H1 (cell line): ENCODE data around the gene SPIRE1. TPM values are rescaled to one million over a fixed set of nuclear protein-coding genes. Genes with fewer than 3 reads are reported as not detected.

Experiments
- CTCF ChIA-PET: fragments of 300-600 bp; sonication (Branson Sonifier 250); formaldehyde crosslinking; loops from one replicate; lab custom pipeline; 2021; ENCODE audit not compliant: partially characterized antibody; lab: Charles Lee
- POLR2A ChIA-PET: fragments of 300-600 bp; sonication (Branson Sonifier 250); formaldehyde crosslinking; loops from one replicate; lab custom pipeline; 2021; ENCODE audit warnings: inconsistent platforms; ENCODE audit not compliant: partially characterized antibody; lab: Charles Lee
- DNase-seq, 2 experiments: peaks; one replicate each; pipeline versions ENCODE4 v3.0.0 to v3.0.0-alpha.2; 2010 to 2022; ENCODE audit warnings: low spot score in 2 of 2, low read depth in 1 of 2, mixed read lengths in 1 of 2
- FAIRE-seq: peaks from 2 replicates; lab custom pipeline; 2011; peaks lifted over from hg19 to GRCh38; lab: Jason Lieb, UNC
- H2AFZ ChIP-seq: 2 replicates; pipeline ENCODE4 v1.8.1; 2012; ENCODE audit warnings: low read length, inconsistent platforms
- H2AK5ac ChIP-seq: 2 replicates; pipeline ENCODE4 v1.6.1; 2013; ENCODE audit warnings: low read depth, low read length
- H2BK120ac ChIP-seq: replicated peaks from 2 replicates; pipeline ENCODE3; 2013; ENCODE audit warnings: low read depth, low read length, inconsistent platforms
- H2BK12ac ChIP-seq: 2 replicates; pipeline ENCODE4 v1.6.1; 2013; ENCODE audit warnings: low read depth, low read length
- H2BK15ac ChIP-seq: 2 replicates; pipeline ENCODE4 v1.6.1; 2013; ENCODE audit warnings: low read length
- H2BK20ac ChIP-seq: 2 replicates; pipeline ENCODE4 v1.6.1; 2013; ENCODE audit warnings: low read length
- H2BK5ac ChIP-seq: 2 replicates; pipeline ENCODE4 v1.6.1; 2013; ENCODE audit warnings: low read depth, low read length
- H3K14ac ChIP-seq: 2 replicates; pipeline ENCODE4 v1.6.1; 2013; ENCODE audit warnings: inconsistent platforms; ENCODE audit not compliant: insufficient read length
- H3K18ac ChIP-seq: 2 replicates; pipeline ENCODE4 v1.6.1; 2013; ENCODE audit warnings: low read length; ENCODE audit errors: extremely low read depth
- H3K23ac ChIP-seq: 2 replicates; pipeline ENCODE4 v1.6.1; 2013; ENCODE audit warnings: inconsistent platforms; ENCODE audit not compliant: insufficient read length
- H3K23me2 ChIP-seq: 2 replicates; pipeline ENCODE4 v1.6.1; 2013; ENCODE audit warnings: low read depth, low read length
- H3K27ac ChIP-seq: 2 replicates; pipeline ENCODE4 v1.6.1; 2011; ENCODE audit warnings: low read depth, low read length, inconsistent platforms
- H3K27me3 ChIP-seq, 4 experiments: replicated peaks in 1 of 4; 1 replicate in 1 of 4; 2 replicates in 3 of 4; pipeline versions ENCODE4 v1.6.1 to v1.8.1; 2011 to 2013; ENCODE audit warnings: low read length in 3 of 4, mild to moderate bottlenecking in 3 of 4, inconsistent platforms in 2 of 4, mixed read lengths in 2 of 4, moderate library complexity in 1 of 4; ENCODE audit not compliant: control insufficient read depth in 3 of 4, insufficient read depth in 3 of 4; ENCODE audit errors: extremely low read depth in 1 of 4
- H3K36me3 ChIP-seq, 4 experiments: 2 replicates each; pipeline versions ENCODE4 v1.6.1 to v1.8.1; 2011 to 2013; ENCODE audit warnings: mild to moderate bottlenecking in 4 of 4, low read length in 3 of 4, moderate library complexity in 2 of 4, control low read depth in 1 of 4, inconsistent platforms in 1 of 4; ENCODE audit not compliant: insufficient read depth in 4 of 4, control insufficient read depth in 2 of 4
- H3K4ac ChIP-seq: replicated peaks from 2 replicates; pipeline ENCODE3; 2013; ENCODE audit warnings: low read length, low read depth, mixed read lengths, inconsistent platforms; ENCODE audit not compliant: insufficient read length
- H3K4me1 ChIP-seq, 4 experiments: replicated peaks in 1 of 4; 1 replicate in 1 of 4; 2 replicates in 3 of 4; pipeline versions ENCODE4 v1.6.1 to v1.8.1; 2011 to 2013; ENCODE audit warnings: low read length in 3 of 4, inconsistent platforms in 2 of 4, mixed read lengths in 1 of 4; ENCODE audit not compliant: insufficient read depth in 4 of 4, control insufficient read depth in 3 of 4
- H3K4me2 ChIP-seq, 2 experiments: 2 replicates each; pipeline versions ENCODE4 v1.6.1 to v1.8.1; 2011 to 2013; ENCODE audit warnings: low read depth in 2 of 2, low read length in 2 of 2, control low read depth in 1 of 2, inconsistent platforms in 1 of 2, mild to moderate bottlenecking in 1 of 2; ENCODE audit not compliant: insufficient read depth in 1 of 2
- H3K4me3 ChIP-seq, 4 experiments: fragments of 200-600, 300-600 bp in 1 of 4; sonication (generic), shearing (Covaris generic), sonication (Bioruptor Twin) in 1 of 4; 2 replicates each; pipeline versions ENCODE4 v1.5.1 to v1.8.1; 2011 to 2016; ENCODE audit warnings: low read length in 4 of 4, low read depth in 3 of 4, control low read depth in 2 of 4, inconsistent platforms in 2 of 4, mild to moderate bottlenecking in 2 of 4, mixed read lengths in 1 of 4, moderate library complexity in 1 of 4; ENCODE audit not compliant: insufficient read depth in 2 of 4; ENCODE audit errors: extremely low read depth in 1 of 4
- H3K56ac ChIP-seq: replicated peaks from 2 replicates; pipeline ENCODE3; 2013; ENCODE audit warnings: low read depth, mild to moderate bottlenecking, mixed read lengths, low read length, inconsistent platforms; ENCODE audit not compliant: insufficient read length
- H3K79me1 ChIP-seq: 2 replicates; pipeline ENCODE4 v1.6.1; 2013; ENCODE audit warnings: low read depth, low read length, control low read depth
- H3K79me2 ChIP-seq, 2 experiments: 2 replicates each; pipeline versions ENCODE4 v1.6.1 to v1.8.1; 2012 to 2013; ENCODE audit warnings: low read length in 2 of 2, mild to moderate bottlenecking in 2 of 2, inconsistent platforms in 1 of 2; ENCODE audit not compliant: insufficient read depth in 2 of 2, control insufficient read depth in 1 of 2
- H3K9ac ChIP-seq, 4 experiments: replicated peaks in 1 of 4; 1 replicate in 1 of 4; 2 replicates in 3 of 4; pipeline versions ENCODE4 v1.6.1 to v1.8.1; 2011 to 2013; ENCODE audit warnings: low read depth in 3 of 4, low read length in 3 of 4, control low read depth in 2 of 4, mild to moderate bottlenecking in 2 of 4, moderate library complexity in 2 of 4, inconsistent platforms in 1 of 4; ENCODE audit errors: extremely low read depth in 1 of 4
- H3K9me3 ChIP-seq, 2 experiments: 2 replicates each; pipeline versions ENCODE4 v1.6.1 to v1.8.1; 2012 to 2013; ENCODE audit warnings: mild to moderate bottlenecking in 2 of 2, moderate library complexity in 2 of 2, control low read depth in 1 of 2, inconsistent platforms in 1 of 2, low read depth in 1 of 2, low read length in 1 of 2, mixed read lengths in 1 of 2; ENCODE audit not compliant: insufficient read depth in 2 of 2
- H4K20me1 ChIP-seq, 2 experiments: replicated peaks in 1 of 2; 2 replicates each; pipeline versions ENCODE3 to v1.8.1; 2011 to 2013; ENCODE audit warnings: inconsistent platforms in 2 of 2, low read length in 2 of 2, mild to moderate bottlenecking in 1 of 2; ENCODE audit not compliant: insufficient read depth in 2 of 2, control insufficient read depth in 1 of 2
- H4K5ac ChIP-seq: 2 replicates; pipeline ENCODE4 v1.6.1; 2013; ENCODE audit warnings: low read length, low read depth, mixed read lengths, inconsistent platforms; ENCODE audit not compliant: insufficient read length
- H4K8ac ChIP-seq: 2 replicates; pipeline ENCODE4 v1.8.0; 2013; ENCODE audit warnings: mild to moderate bottlenecking, moderate library complexity, low read length, inconsistent platforms; ENCODE audit not compliant: insufficient read depth; ENCODE audit errors: extremely low read depth
- H4K91ac ChIP-seq: replicated peaks from 2 replicates; pipeline ENCODE3; 2013; ENCODE audit warnings: low read length, mixed read lengths, inconsistent platforms; ENCODE audit not compliant: insufficient read length
- MAFK ChIP-seq: IDR thresholded peaks from 2 replicates; pipeline ENCODE4 v1.6.1; 2012; ENCODE audit warnings: low read depth, mild to moderate bottlenecking, improper control_type of control experiment, low read length
- POU5F1 ChIP-seq: IDR thresholded peaks from 2 replicates; pipeline ENCODE4 v1.6.1; 2011; ENCODE audit warnings: low read depth, mild to moderate bottlenecking, low read length, moderate library complexity
- SP2 ChIP-seq: IDR thresholded peaks from 2 replicates; pipeline ENCODE4 v1.6.1; 2012; ENCODE audit warnings: mild to moderate bottlenecking, low read length, inconsistent platforms
- SUZ12 ChIP-seq: fragments of 200-600 bp; sonication (generic); IDR thresholded peaks from 2 replicates; pipeline ENCODE4 v1.6.1; 2012; ENCODE audit warnings: mild to moderate bottlenecking, inconsistent platforms, low read length, moderate library complexity, mixed read lengths
- WGBS, 2 experiments: shearing (Covaris generic) in 1 of 2; methylation state at CpG; one replicate each; pipeline versions ENCODE4 v1.1.6 to v1.1.7; 2013 to 2015; ENCODE audit warnings: low lambda C conversion rate in 2 of 2, mixed read lengths in 2 of 2, inconsistent platforms in 1 of 2, low coverage in 1 of 2, missing lambda C conversion rate in 1 of 2; ENCODE audit not compliant: insufficient replicate concordance in 2 of 2, insufficient coverage in 1 of 2, insufficient read length in 1 of 2; ENCODE audit errors: extremely low coverage in 1 of 2, missing lambda C conversion rate in 1 of 2; 5-methylcytosine and 5-hydroxymethylcytosine counted together
- polyA plus RNA-seq, 7 experiments: library from polyadenylated mRNA; depleted of rRNA in 3 of 7; stranded (reverse) in 5 of 7; unstranded in 2 of 7; fragments of >200 nt in 5 of 7; fragments of 200-250 nt in 2 of 7; gene quantifications; 1 replicate in 5 of 7; 2 replicates in 1 of 7; 4 replicates in 1 of 7; pipeline versions ENCODE4 v1.2.1 to v1.2.3, GENCODE V29; 2011 to 2013; ENCODE audit warnings: missing spikeins in 2 of 7, mixed read lengths in 2 of 7
- total RNA-seq: library from RNA; stranded (reverse); fragmentation: NEBNext Ultra II Directional; extraction: Animal tissue kit (Norgen Biotek cat#: 25700); gene quantifications from 2 replicates; pipeline ENCODE4 v1.2.1, GENCODE V29; 2021

Gene SPIRE1
- total and polyA plus RNA-seq, 2 of the 8 experiments (the other 6 are each of a cell fraction or from before 2014, with no cell fraction given): 6.0 to 21.5 TPM

DNA sequence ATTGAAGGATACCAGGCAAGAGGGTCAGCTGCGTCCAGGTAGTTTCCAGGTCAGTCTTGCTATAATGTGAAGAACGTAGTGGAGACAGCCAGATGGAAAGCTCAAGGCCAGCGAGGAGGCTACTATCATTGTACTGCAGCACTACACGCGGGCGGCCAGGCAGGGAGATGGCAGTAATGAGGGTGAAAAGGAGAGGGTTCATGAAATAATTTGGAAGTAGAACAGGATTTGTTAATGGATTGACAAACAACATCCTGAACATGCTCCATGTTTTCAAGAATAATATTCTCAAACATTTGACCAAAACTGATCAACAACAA, 17.1 kb downstream of the SPIRE1 start:
- H3K27ac ChIP-seq: no peak overlapping the region
- H2AK5ac ChIP-seq: 0 out of 2 replicates have a peak overlapping the region, but pooled peaks have one; percentile 72
- H2BK120ac ChIP-seq: no peak overlapping the region
- H3K23me2 ChIP-seq: peaks cover 2% of the 10 kb centered on the region; the same call in 1 of the 2 replicates
- WGBS, 2 experiments: 85% methylated on average over 6 of the region's 6 CpGs; no CpG with 5 or more reads in 1 of the 2 experiments
- TF ChIP-seq SUZ12 (no peak), SP2 (no peak), MAFK (no peak), POU5F1 (no peak)
- H3K79me2 ChIP-seq: peaks cover 0 to 6% of the 10 kb centered on the region in 2 experiments; a peak in 2 of 4 replicates
- H3K4me1 ChIP-seq: peaks cover under 1 to 3% (median 3%) of the 10 kb centered on the region in 4 experiments; a peak in 6 of 7 replicates
- H3K27me3 ChIP-seq: no peaks in the 10 kb centered on the region
- no peaks in the 10 kb centered on the region for H4K20me1 ChIP-seq
- DNase-seq (peak in 1 of 2 experiments; percentile 46), FAIRE-seq (no peak)
- H4K8ac ChIP-seq: no peak overlapping the region
- no peak overlapping the region for H2BK15ac ChIP-seq
- H3K14ac ChIP-seq: no peak overlapping the region
- no peak overlapping the region for H3K4me3 ChIP-seq
- no peak overlapping the region for H3K56ac ChIP-seq
- no peak overlapping the region for H3K18ac ChIP-seq
- no peak overlapping the region for H2AFZ ChIP-seq
- H3K79me1 ChIP-seq: no peaks in the 10 kb centered on the region
- no peak overlapping the region for H4K5ac ChIP-seq
- no peak overlapping the region for H2BK20ac ChIP-seq
- H3K23ac ChIP-seq: no peak overlapping the region
- CTCF ChIA-PET: interaction anchor here (0.8 to 1.1 kb wide), 3 partner anchors 237 to 250 kb away, joined by 3 to 5 read pairs (median 4); no protein-coding TSS in a partner anchor
- H2BK12ac ChIP-seq: no peak overlapping the region
- H3K4ac ChIP-seq: no peak overlapping the region
- no peak overlapping the region for H3K9ac ChIP-seq
- H3K4me2 ChIP-seq: no peak overlapping the region
- H3K9me3 ChIP-seq: no peaks in the 10 kb centered on the region
- no peak overlapping the region for H2BK5ac ChIP-seq
- POLR2A ChIA-PET: no interaction called here
- H4K91ac ChIP-seq: no peak overlapping the region
- no peaks in the 10 kb centered on the region for H3K36me3 ChIP-seq
